Upper lobe of left lung (tissue), 4 donors: ENCODE data around the gene PRKCE.

Experiments
- EP300 ChIP-seq, 4 donors: sonication (generic); formaldehyde crosslinking; IDR thresholded peaks; one replicate each; pipeline ENCODE4 v1.5.1; 2017; ENCODE audit warnings: antibody characterized with exemption in 4 of 4, control low read depth in 2 of 4
- POLR2AphosphoS5 ChIP-seq, 2 donors: sonication (generic); formaldehyde crosslinking; IDR thresholded peaks; one replicate each; pipeline ENCODE4 v1.5.1; 2017; ENCODE audit warnings: antibody characterized with exemption in 2 of 2

GRCh38 chr2:45726188-45726587, 74.7 kb downstream of the PRKCE start:
- TF ChIP-seq POLR2AphosphoS5 (IDR thresholded peaks at IDR 0.05): no peak
- TF ChIP-seq EP300 (IDR thresholded peaks at IDR 0.05): no peak
